ENCODE measurements around the gene KIF26B.

The KIF26B gene

GRCh38 chr1:245207056-245207638 is 52.4 kb downstream of the KIF26B start:
- no peak for DNase-seq

GRCh38 chr1:245207801-245208200 is 53.0 kb downstream of the KIF26B start:
- no peak for DNase-seq

GRCh38 chr1:245209658-245210435 is 55.1 kb downstream of the KIF26B start:
- DNase-seq: no peak

DNA sequence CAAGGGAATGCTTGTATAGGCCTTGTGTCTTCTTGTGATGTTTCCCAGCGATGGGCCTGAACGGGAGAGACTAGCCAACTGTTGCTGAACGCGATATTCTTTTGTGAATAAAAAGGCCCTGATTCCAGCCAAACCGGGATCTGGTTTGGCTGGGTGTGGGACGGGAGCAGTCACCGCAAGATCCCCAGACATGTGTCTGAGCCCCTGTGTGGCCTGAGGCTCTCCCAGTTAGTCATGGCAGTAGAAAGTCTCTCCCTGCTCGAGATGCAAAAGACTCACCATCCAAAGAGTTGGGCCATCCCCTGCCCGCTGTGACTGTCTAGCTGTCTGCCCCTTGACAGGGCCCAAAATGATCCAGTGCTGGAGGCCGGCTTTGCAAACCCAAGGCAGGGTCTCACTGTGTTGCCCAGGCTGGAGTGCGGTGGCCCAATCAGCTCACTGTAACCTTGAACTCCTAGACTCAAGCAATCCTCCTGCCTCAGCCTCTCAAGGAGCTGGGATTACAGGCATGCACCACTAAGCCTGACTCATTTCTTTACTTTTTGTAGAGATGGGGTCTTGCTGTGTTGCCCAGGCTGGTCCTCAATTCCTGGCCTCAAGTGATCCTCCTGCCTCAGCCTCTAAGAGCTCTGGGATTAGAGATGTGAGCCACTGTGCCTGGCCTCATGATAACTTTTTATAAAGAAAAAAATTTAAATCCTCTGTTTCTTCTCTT is 56.4 kb downstream of the KIF26B start:
- no peak for DNase-seq

- no peak for DNase-seq
Measured at GRCh38 chr1:245211761-245212160, 57.0 kb downstream of the KIF26B start.

DNA sequence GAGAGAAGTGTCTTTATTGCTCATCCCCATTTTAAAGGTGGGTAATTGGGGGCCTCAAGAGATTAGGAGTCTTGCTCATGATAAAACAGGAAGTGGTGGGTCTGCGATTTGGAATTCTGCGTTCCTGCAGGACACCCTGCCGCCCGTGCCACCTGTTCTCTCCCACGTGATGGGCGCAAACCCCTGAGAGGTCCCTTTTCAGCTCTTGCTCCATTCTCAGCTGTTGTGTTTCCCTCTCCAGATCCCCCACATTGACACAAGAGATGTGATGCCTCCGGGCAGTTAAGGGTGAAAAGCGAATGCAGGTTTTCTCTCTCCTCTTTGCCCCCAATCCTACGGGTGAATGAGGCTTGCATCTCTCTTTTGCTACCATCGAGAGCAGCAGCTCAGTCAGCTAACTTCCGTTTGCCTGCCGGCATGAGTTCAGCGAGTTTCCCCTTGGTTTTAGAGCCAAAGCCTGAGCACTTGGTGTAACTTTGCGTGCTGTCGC is 57.5 kb downstream of the KIF26B start:
- no peak for DNase-seq

DNA sequence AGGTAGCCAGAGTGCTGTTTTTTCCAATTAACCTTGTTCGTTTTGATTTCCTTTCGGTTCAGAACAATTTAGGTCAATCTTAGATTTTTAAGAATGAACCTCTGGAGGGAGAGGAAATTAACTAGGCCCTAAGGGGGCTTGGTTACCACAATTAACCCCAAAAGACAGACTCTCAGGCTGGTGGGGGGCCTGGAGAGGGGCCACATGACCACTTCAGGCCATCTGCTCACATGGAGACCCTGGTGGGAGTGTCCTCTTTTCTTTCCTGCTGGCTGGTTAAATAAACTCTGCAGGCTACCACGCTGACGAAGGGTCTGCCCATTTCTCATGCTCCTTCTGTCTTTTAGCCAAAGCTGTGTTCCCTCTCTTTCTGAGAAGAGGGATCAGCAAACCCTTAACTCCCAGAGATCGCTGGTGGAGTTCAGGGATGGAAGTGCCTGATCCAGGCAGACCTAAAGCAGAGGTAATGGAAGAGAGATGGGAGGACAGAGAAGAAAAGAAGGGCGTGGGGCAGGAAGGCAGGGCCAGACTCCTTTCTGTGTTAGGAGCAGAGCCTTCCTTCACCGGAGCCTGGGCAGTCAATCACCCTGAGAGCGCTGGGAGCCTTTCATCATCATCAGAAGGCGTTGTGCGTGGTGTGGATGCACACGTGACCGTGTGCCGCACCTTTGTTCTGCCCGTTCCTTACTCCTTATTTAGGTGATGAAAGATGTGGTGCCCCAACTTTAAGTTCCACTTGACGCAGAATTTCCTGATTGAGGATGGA is 58.5 kb downstream of the KIF26B start:
- DNase-seq: no peak

GRCh38 chr1:245215071-245215470 is 60.3 kb downstream of the KIF26B start:
- DNase-seq: no peak

DNA sequence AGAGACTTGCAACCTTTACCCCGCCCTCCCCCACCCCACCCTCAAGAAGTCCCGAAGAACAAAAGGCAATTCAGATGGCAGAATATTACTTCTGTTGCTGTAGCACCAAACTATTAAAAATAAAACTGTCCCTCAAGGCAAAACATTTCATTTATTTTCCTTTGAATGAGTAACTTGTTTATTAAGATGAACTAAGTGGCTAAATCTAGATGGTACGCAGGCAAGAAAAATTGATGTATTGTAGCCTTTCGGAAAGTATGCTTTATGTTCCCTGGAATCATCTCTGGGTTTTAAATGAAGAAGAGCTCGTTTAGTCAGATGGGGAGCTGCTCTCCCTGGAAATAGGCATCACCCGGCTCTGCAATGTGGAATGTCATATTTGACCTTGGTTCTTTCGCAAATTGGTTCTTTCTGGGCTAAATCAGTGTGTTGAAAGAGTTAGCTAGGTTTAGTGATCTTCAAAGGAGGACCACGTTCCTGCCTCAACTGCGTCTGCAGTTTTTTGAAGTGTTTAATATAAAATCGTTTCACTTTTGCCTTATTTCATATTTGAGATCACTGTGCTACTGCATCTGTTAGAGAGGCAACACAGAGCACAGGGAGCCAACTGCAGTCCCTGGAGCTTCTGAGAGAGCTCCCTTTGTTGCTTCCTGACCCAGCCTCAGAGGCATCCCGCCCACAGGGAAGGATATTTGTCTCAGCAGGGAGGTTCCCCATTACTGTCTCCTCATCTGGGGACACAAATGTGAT is 61.8 kb downstream of the KIF26B start:
- peak in 1 of 56 donors; percentile 1 for DNase-seq

DNA sequence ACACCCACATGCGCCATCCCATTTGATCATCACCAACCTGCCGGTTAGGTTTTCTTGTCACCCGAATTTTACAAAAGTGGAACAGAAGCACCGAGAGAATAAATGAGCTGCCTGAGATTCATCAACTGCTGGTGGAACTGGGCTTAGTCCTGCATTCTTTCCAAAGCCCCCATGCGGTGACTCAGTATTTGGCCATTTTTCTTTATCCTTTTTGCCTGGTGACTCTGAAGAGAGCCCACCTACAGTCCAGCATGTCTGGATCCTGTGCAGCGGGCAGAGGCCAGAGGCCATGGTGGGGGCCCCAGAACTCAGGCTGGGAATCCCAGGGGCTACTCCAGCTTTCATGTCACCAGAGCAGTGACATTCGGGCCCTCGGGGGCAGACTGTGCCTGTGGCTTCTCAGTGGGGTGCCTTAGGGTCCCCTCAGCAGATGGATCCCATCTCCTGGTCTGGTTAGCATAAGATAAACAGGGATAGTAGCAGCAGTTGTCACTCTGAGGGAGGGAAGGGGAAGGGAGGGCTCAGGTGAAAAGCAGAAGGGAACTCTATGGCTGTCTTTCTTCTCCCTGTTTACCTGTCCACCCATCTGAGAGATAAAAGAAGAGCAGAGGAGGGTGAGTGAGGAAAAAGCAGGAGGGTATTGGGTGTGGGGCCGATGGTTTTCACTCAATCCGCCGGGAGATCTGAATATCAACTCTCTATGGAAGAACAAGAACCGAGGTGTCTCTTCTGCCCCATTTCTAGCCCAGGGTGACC is 63.2 kb downstream of the KIF26B start:
- DNase-seq: no peak

DNA sequence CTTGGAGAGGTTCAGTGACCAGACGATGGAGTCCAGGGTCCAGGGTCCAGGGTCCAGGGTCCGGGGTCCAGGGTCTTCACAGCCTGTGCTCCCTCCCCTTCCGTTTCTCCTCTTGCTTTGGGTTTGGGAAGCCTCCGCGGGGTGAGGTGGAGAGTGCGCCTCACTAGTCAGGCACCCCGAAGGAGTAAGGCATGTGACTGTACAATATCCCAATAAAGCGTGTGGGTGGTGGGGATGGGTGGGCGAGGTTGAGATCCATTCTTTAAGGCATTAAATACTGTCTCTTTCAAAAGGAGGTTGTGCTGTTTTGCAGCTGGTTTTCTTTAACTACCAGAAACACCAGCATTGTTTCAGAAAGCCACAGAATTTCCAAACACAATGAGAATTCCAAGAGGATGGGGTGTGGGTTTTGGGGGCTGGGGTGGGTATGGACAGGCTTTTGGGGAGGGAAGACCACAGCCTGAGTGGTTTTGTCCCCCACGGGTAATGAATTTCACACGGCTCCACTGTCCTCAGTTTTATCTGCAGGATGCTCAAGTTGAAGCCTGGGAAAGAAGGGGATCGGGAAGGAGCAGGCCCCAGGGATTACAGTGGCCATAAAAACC is 65.7 kb downstream of the KIF26B start:
- DNase-seq: no peak

DNA sequence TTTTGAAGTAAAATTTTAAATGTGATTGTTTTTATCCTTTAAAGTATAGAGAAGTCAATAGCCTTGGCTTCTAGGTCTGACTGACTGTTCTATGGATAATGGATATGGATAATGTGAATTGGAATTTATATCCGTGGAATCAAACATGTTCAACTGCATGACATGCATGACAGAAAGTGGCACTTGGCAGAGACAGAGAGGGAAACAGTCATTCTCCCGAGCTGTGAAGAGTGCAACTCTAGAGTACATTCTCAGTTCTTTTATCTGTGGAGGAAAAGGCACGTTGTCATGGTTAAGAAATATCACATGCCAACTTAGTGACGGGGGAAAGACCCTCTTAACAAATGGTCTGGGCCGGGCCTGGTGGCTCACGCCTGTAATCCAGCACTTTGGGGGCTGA is 67.0 kb downstream of the KIF26B start:
- DNase-seq: no peak

DNA sequence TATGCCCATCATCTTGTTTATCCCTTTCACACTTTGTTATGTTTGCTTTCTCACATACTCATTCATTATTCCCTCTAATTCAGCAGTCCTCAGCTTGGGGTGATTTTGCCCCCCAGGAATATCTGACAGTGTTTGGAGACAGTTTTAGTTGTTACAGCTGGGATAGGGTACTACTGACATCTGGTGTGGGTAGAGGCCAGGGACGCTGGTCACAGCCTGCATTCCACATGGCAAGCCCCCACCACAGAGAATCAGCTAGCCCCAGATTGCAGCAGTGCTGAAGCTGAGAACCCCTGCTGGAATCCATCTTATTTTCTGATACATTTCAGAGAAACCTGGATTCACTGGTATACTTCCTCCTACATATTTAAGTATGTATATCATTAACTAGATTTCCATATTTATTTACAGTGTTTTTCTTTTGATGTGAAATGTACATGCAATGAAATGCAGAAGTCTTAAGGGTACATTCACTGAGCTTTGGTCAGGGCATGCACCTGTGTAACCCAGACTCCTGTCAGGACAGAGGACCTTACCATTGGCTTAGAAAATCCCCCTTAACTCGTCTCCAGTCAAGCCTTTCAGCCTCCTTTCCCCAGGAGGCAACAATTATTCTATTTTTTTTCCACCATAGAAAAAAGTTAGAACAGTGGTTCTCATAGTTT is 68.3 kb downstream of the KIF26B start:
- DNase-seq: no peak

DNA sequence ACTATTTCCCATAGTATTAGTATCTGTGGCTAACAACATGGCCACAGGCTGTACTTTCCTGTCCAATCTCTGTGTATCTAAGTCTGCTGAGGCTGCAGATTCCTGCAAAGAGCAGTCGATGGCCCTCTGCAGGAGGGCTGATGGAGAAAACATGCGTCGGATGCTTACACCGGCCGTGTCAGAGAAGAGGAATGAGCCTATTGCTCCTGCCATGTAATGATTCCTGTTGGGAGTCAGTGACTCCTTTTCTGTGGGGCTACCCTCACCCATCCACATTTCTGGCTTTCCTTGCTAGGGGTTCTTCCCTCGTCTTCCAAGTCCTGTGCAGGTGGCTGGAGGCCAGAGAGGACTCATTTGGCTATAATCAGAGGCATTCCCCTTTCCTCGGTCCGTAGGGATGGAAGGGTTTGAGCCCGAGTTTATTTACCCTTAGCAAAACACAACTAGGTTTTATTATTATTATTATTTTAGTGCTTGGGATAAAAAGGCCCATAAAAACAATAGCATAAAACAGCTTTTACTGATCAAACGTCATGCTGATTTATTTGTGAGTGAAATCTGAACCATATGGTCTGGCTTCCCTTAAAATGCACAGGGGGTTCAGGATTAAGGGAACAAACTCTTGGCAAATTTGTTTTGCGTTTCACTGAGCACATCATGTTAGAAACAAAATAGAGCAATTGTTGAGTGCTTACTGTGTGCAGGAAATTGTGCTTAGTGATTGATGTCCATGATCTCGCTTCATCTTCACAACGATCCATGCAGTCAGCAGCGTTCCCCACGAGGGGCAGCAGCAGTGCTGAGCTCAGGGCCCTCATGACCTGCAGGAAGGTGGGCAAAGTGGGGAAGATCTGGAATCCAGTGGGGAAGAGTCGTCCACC is 70.8 kb downstream of the KIF26B start:
- no peak for DNase-seq

GRCh38 chr1:245226203-245226499 is 71.4 kb downstream of the KIF26B start:
- DNase-seq: no peak

DNA sequence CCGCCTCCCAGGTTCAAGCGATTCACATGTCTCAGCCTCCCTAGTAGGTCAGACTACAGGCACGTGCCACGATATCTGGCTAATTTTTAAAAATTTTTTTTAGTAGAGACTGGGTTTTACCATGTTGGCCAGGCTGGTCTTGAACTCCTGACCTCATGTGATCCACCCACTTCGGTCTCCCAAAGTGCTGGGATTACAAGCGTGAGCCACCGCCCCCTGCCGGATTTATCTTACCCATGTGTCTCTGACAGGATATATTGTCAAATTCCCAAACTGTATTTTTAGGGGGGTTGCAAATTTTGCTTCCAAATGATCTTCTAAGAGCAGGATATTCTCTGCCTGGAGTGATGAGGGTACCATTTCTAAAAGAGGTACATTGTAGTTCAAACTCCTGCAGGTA is 74.3 kb downstream of the KIF26B start:
- no peak for DNase-seq

DNA sequence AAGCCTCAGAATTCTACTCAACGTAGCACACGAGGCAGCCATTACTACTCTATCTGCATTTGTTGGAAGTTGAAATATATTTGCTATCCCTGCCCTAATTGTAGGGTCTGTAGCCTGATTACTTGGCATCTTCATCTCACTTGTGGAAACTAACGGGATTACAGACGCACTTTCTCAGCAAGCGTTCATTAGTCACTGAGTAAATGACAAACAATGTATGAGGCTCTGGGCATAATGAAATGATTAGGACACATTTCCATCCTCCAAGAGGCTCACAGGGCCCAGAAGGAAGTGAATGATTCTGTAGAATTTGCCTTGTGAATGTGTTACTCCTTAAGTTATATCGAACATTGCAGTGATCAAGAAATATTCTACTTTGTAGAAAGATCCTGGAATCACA is 78.1 kb downstream of the KIF26B start:
- no peak for DNase-seq

Measured in amygdala (tissue), 56 donors.